Measurements from ENCODE around the gene TSTD1.

TSTD1 gene

GRCh38 chr1:161074676-161075368 is 36.1 kb upstream of the TSTD1 start:
- no peak overlapping the region for H3K27ac ChIP-seq
- TF ChIP-seq ZFX (IDR thresholded peaks at IDR 0.05; ENCODE audit: borderline replicate concordance) (no peak), CTCF (IDR thresholded peaks at IDR 0.05) (no peak)

- no peak overlapping the region for H3K27ac ChIP-seq
- no peak for TF ChIP-seq CTCF (IDR thresholded peaks at IDR 0.05)
- no peak for TF ChIP-seq ZFX (IDR thresholded peaks at IDR 0.05; ENCODE audit: borderline replicate concordance)
These were observed 34.8 kb upstream of the TSTD1 start for GRCh38 chr1:161073474-161074121.

- TF ChIP-seq CTCF (IDR thresholded peaks at IDR 0.05) = no peak
- H3K27ac ChIP-seq = no peak overlapping the region
These were observed 34.1 kb upstream of the TSTD1 start for GRCh38 chr1:161072751-161073449.

GRCh38 chr1:161071886-161072371 is 33.2 kb upstream of the TSTD1 start:
- TF ChIP-seq ZFX (IDR thresholded peaks at IDR 0.05; ENCODE audit: borderline replicate concordance) (no peak), CTCF (IDR thresholded peaks at IDR 0.05) (peak; percentile 78)
- H3K27ac ChIP-seq = no peak overlapping the region

- H3K27ac ChIP-seq = no peak overlapping the region
- no peak for TF ChIP-seq ZFX (IDR thresholded peaks at IDR 0.05; ENCODE audit: borderline replicate concordance)
- no peak for TF ChIP-seq CTCF (IDR thresholded peaks at IDR 0.05)
These were observed 32.0 kb upstream of the TSTD1 start for GRCh38 chr1:161070761-161071160.

GRCh38 chr1:161069731-161070270 is 31.0 kb upstream of the TSTD1 start, which contains the start of gene ARHGAP30:
Gene ARHGAP30, minus strand, starts transcription at chr1:161069891. Its CDS starts 267 bp downstream, at chr1:161069624.
- TF ChIP-seq CTCF (IDR thresholded peaks at IDR 0.05) (no peak), ZFX (IDR thresholded peaks at IDR 0.05; ENCODE audit: borderline replicate concordance) (no peak)
- no peak within 1 kb of the TSS for H3K27ac ChIP-seq
